Stimulated activated naive CD4-positive, alpha-beta T cell treated with Interleukin-2 at 50 U/mL for 16 hours (primary cell): ENCODE results near the gene SUMO1.

Experiments used
- DNase-seq: peaks from one replicate; lab custom pipeline; 2025; lab: John Stamatoyannopoulos, UW

Gene SUMO1

DNA sequence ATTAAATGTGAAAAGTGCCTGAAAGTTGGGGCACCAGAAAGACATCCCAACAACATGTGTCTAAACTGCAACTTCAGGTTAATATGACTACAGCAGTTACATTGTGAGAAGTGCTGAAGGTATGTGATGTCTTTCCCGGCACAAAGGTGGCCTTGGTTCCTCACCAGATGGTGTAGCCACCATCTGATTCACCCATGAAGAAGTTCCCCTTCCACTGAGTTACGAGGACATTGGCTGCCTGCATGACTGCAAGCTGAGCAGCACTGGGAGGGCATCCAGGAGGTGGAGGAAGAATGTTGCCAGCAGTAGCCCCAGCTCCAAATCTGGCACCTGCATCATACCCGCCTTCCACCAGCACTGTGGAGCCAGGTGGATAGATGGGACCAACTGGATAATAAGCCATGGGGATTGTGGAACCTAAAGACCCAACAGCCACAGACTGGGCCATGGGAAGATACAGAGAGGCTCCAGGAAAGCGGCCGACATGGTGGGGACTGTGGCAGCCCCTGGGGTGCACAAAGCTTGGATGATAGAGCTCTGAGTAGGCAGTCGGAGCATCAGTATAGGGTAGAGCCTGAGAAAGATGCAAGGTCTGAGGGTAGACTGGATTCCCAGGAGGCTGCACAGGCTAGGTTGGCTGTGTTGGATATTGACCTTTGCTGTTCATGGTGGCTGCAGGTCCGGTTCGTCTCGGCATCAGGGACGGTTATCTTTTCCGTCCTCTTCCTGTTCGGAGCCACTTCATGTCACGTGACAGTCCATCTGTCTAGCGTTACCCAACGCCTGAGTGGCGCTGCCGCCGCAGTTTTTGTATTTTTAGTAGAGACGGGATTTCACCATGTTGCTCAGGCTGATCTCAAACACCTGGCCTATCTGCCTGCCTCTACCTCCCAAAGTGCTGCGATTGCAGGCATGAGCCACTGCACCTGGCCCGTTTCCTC lies 36.9 kb downstream of the SUMO1 start:
- no peak for DNase-seq

DNA sequence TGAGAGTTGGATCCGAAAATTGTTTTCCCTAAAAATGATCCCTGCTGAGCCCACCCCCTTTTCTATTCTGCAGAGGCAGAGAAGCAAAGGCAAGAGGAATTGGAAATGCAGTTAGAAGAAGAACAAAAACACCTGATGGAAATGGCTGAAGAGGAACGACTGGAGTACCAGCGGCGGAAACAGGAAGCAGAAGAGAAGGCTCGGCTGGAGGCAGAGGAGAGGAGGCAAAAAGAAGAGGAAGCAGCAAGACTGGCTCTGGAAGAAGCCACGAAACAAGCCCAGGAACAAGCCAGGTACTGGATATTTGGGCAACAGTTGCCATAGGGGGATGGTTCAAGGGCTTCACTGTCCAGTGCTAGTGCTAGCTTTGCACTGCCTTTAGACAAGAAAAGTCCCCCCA lies 41.7 kb downstream of the SUMO1 start:
- no peak for DNase-seq

DNA sequence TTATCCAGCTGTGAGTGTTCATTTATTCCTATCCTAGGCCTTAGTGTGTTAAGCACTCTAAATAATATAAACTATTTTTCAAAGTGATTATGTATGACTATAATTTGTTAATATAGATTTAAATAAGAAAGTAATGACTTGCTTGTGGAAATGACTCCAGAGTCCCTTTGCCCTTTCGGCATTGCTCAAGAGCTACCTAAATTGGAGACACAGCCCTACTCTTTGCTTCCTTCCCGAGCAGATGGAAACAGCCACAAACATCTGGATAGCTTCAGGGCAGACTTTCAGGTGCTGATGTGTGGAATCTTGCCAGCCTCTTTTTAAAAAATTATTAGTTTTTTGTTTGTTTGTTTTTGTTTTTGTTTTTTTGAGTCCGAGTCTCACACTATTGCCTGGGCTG lies 44.0 kb downstream of the SUMO1 start:
- no peak for DNase-seq

DNA sequence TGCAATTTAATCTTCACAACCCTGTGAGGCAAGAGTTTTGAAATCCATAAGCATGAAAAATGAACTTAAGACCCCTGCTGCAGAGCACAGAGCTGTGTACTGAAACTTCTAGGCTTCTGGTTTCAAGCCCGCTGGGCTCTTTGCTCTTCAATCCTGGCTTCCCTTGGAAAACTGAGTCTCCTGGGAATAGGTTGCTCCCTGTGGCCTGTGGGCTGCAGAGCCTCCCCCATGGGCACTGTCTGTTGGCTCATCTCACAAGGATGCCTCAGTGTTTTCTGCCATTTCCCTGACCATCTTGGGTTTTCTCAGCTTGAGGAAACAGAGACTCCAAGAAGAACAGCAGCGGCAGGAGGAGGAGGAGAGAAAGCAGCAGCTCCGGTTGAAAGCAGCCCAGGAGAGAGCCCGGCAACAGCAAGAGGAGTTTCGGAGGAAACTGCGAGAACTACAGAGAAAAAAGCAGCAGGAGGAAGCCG lies 44.5 kb downstream of the SUMO1 start:
- no peak for DNase-seq

- no peak for DNase-seq
These were observed 45.1 kb downstream of the SUMO1 start for GRCh38 chr2:202193305-202193704.

GRCh38 chr2:202187570-202187969 lies 50.8 kb downstream of the SUMO1 start:
- no peak for DNase-seq

- no peak for DNase-seq
These were observed 51.7 kb downstream of the SUMO1 start for GRCh38 chr2:202186641-202187202.

GRCh38 chr2:202185156-202185555 lies 53.2 kb downstream of the SUMO1 start:
- DNase-seq = no peak

GRCh38 chr2:202184557-202184956 lies 53.8 kb downstream of the SUMO1 start:
- no peak for DNase-seq

DNA sequence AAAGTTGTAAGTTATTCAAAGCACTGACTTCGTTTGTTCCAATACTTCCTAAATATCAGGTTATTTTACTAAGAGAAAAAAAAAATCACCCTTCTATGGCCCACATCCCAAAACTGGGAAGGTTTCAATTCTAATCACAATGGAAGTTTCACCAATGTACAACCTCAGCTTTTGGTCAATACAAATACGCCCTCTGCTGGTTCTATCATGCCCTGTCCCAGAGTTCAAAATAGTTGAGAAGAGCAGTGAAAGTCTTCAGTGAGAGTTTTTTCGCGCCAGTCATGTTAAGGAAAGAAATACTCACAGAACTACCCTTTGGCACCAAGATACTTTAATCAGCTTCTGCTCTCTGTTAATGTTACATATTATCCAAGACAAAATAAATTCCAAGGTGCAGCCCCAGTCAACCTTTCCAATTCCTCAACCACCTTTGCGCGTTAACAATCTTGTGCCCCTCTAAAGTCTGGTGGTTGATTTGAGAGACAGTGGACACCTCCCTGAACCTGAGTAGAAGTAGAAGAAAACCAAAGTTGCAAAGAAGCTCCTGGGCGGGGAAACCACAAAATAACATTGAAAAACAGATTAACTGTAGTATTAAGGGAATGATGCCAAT lies 59.9 kb downstream of the SUMO1 start:
- DNase-seq = peak; percentile 27

- peak; percentile 40 for DNase-seq
These were observed 65.8 kb downstream of the SUMO1 start for GRCh38 chr2:202172439-202173211.

DNA sequence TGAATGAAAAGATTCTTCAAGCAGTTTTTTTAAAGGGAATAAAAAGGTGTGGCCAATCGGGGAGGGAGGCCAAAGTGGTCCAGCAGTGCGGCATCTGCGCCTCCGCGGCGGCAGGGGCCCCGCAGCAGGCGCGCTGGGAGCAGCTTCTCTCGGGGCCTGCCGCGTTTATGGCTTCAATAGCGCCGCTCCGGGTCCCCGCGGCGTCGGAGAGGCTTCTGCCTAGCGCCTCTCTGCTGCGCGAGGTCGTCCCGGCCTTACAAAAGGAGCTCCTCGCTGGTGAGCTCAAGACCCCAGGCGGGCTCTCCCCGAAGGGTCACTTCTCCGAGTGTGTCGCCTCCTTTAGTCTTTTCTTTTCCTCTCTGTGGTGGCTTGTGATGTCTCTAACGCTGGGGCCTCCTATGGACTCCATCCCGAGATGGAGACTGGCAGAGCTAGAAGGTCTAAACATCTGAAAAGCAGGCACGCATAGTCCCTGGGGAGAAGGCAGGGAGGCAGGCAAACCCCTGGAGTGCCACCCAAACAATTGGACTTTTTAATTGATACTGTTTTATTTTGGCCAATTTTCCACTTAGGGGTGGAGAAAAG lies 67.1 kb downstream of the SUMO1 start:
- DNase-seq = no peak

- DNase-seq = no peak
These were observed 68.5 kb downstream of the SUMO1 start for GRCh38 chr2:202169832-202170424.

- DNase-seq = no peak
These were observed 69.3 kb downstream of the SUMO1 start for GRCh38 chr2:202169131-202169530.

DNA sequence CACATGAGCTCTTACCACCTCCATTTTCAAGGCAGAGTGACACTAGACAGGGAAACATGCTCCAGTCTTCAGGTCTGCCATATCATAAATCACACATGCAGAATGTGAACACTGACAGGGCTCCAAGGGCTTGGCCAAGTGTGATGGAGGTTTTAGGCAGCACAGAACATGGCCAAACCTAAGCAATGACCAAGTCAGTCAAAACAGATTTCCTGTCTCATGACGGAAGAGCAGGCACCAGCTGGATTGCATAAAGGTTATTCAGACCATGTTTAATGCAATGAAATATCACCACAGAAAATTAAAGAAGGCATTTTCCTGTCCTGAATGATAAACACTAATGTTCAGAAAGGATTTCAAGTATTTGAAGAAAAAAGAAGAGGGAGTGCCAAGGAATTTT lies 72.5 kb downstream of the SUMO1 start:
- no peak for DNase-seq

GRCh38 chr2:202165208-202165607 lies 73.2 kb downstream of the SUMO1 start:
- DNase-seq = no peak

GRCh38 chr2:202164411-202164810 lies 74.0 kb downstream of the SUMO1 start:
- DNase-seq = no peak

DNA sequence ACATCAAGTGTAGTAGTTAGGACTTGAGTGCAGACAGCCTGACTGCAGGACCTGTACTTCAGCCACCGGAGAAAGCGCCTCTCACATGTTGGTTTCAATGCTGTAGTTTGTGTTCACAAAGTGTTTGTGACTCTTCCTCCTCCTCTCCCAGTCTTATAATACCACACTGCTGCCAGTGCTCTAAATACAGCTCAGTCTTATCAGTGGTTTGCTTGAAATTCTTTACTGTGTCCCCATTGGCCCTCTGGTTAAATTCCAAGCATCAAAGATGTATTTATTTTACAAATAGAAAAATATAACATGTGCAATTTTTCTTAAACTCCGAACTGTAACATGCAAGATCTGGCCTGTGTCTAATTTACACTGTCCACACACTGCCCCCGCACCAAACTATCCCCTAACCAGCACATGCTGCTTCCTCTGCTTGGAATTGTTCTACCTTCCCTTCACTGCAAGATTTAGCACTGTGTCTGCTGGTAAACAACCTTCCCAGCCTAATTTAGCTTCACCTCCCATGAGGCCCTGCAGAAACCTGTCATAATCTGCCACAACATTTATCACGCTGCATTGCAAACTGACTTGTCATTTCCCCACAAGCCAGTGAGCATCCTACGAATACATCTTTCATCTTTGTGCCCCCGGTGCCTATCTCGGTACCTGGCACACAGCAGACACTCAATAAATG lies 77.1 kb downstream of the SUMO1 start:
- no peak for DNase-seq

- no peak for DNase-seq
These were observed 79.6 kb downstream of the SUMO1 start for GRCh38 chr2:202158796-202159195.

- DNase-seq = no peak
These were observed 81.0 kb downstream of the SUMO1 start for GRCh38 chr2:202157211-202157990.
